HepG2 (cell line): Measurements from ENCODE around the gene ZKSCAN2.

Source experiments
- CTCF ChIP-seq: sonication (generic); formaldehyde crosslinking; IDR thresholded peaks from 2 replicates; pipeline ENCODE4 v1.5.0; 2020; ENCODE audit warnings: mild to moderate bottlenecking, missing genetic modification reagents, moderate library complexity
- ETV5 ChIP-seq: IDR thresholded peaks from 2 replicates; pipeline ENCODE4 v1.6.1; 2018; ENCODE audit warnings: missing biosample characterization, missing genetic modification reagents, inconsistent platforms, borderline replicate concordance
- IRF1 ChIP-seq: sonication (generic); formaldehyde crosslinking; IDR thresholded peaks from 2 replicates; pipeline ENCODE4 v1.4.0; 2020; ENCODE audit warnings: low read depth, mild to moderate bottlenecking, missing genetic modification reagents
- MXD3 ChIP-seq: IDR thresholded peaks from 2 replicates; pipeline ENCODE4 v1.6.1; 2016; ENCODE audit warnings: mild to moderate bottlenecking, missing biosample characterization, missing genetic modification reagents
- SETDB1 ChIP-seq: sonication (generic); formaldehyde crosslinking; IDR thresholded peaks from 2 replicates; pipeline ENCODE4 v1.5.1; 2020; ENCODE audit warnings: missing genetic modification reagents, mild to moderate bottlenecking, borderline replicate concordance
- SSRP1 ChIP-seq: IDR thresholded peaks from 2 replicates; pipeline ENCODE4 v1.6.1; 2016; ENCODE audit warnings: control low read depth
- ZBTB33 ChIP-seq: sonication (generic); formaldehyde crosslinking; IDR thresholded peaks from 2 replicates; pipeline ENCODE4 v1.4.0; 2020; ENCODE audit warnings: missing genetic modification reagents
- ZBTB4 ChIP-seq: sonication (generic); formaldehyde crosslinking; IDR thresholded peaks from 2 replicates; pipeline ENCODE4 v1.4.0; 2020; ENCODE audit warnings: missing genetic modification reagents, mild to moderate bottlenecking, borderline replicate concordance
- ZNF274 ChIP-seq: sonication (generic); formaldehyde crosslinking; IDR thresholded peaks from 2 replicates; pipeline ENCODE4 v1.5.1; 2020; ENCODE audit warnings: mild to moderate bottlenecking, missing genetic modification reagents

GRCh38 chr16:25279491-25279890, 21.8 kb upstream of the ZKSCAN2 start:
- TF ChIP-seq ZBTB4 (CRISPR knock-in tag) (no peak), MXD3 (CRISPR knock-in tag) (no peak), SETDB1 (CRISPR knock-in tag) (no peak), ZNF274 (CRISPR knock-in tag) (no peak), ETV5 (no peak), CTCF (CRISPR knock-in tag) (no peak), ZBTB33 (CRISPR knock-in tag) (no peak), SSRP1 (no peak), IRF1 (CRISPR knock-in tag) (no peak)
